K562 (cell line): Measurements from ENCODE around the gene MEGF11. TPM values are rescaled to one million over a fixed set of nuclear protein-coding genes. Genes with fewer than 3 reads are reported as not detected.

Experiments
- CHD4 ChIP-seq: fragments of 200-600 bp; sonication (generic); IDR thresholded peaks from 3 replicates; pipeline ENCODE4 v1.6.1; 2012; ENCODE audit warnings: low read depth, mild to moderate bottlenecking, mixed read lengths, low read length, inconsistent platforms; ENCODE audit not compliant: insufficient read depth, insufficient replicate concordance, poor library complexity, severe bottlenecking
- CTCF ChIP-seq, 3 experiments: IDR thresholded peaks in 2 of 3; conservative IDR thresholded peaks in 1 of 3; 2 replicates each; pipeline ENCODE4 v1.5.1; 2011 to 2012; ENCODE audit warnings: low read length in 3 of 3, mild to moderate bottlenecking in 3 of 3, control low read depth in 2 of 3, improper control_type of control experiment in 1 of 3, inconsistent platforms in 1 of 3, low read depth in 1 of 3, mixed read lengths in 1 of 3, moderate library complexity in 1 of 3; ENCODE audit not compliant: insufficient read depth in 2 of 3
- GTF2E2 ChIP-seq: fragments of 200-800 bp; sonication (Bioruptor generic); IDR thresholded peaks from 2 replicates; pipeline ENCODE4 v1.6.1; 2016; ENCODE audit warnings: missing genetic modification characterization, missing compliant biosample characterization
- L3MBTL2 ChIP-seq: fragments of 450-650 bp; IDR thresholded peaks from 2 replicates; pipeline ENCODE4 v1.6.1; 2016; ENCODE audit warnings: mild to moderate bottlenecking, moderate library complexity
- MAZ ChIP-seq, 2 experiments: fragments of 450-650 bp in 1 of 2; sonication (generic) in 1 of 2; formaldehyde crosslinking; IDR thresholded peaks in 1 of 2; conservative IDR thresholded peaks in 1 of 2; 2 replicates each; pipeline versions ENCODE4 v1.4.0 to v1.5.0; 2020; ENCODE audit warnings: mild to moderate bottlenecking in 1 of 2, missing genetic modification reagents in 1 of 2
- MCM2 ChIP-seq: fragments of 450-650 bp; IDR thresholded peaks from 2 replicates; pipeline ENCODE4 v1.6.1; 2017; ENCODE audit warnings: low read depth, mild to moderate bottlenecking
- PYGO2 ChIP-seq: fragments of 450-650 bp; IDR thresholded peaks from 2 replicates; pipeline ENCODE4 v1.6.1; 2016; ENCODE audit warnings: mild to moderate bottlenecking, missing genetic modification characterization, moderate library complexity, missing compliant biosample characterization
- RBM15 ChIP-seq: fragments of 200-400 bp; formaldehyde crosslinking; IDR thresholded peaks from 2 replicates; pipeline ENCODE4 v1.6.1; 2018; ENCODE audit warnings: mild to moderate bottlenecking, low read length, moderate library complexity; ENCODE audit not compliant: insufficient read depth
- SMAD4 ChIP-seq: fragments of 250-450 bp; sonication (Bioruptor Pico); conservative IDR thresholded peaks from 2 replicates; pipeline ENCODE4 v1.8.0; 2021; ENCODE audit warnings: inconsistent platforms, mild to moderate bottlenecking, moderate library complexity
- SMARCA4 ChIP-seq: fragments of 450-650 bp; IDR thresholded peaks from 2 replicates; pipeline ENCODE4 v1.6.1; 2016
- SRF ChIP-seq, 2 experiments: fragments of 250-450, 450-650 bp in 1 of 2; sonication (Bioruptor Pico) in 1 of 2; sonication (generic) in 1 of 2; formaldehyde crosslinking; IDR thresholded peaks; 2 replicates each; pipeline versions ENCODE4 v1.5.0 to v1.5.1; 2020 to 2022; ENCODE audit warnings: mild to moderate bottlenecking in 1 of 2, missing genetic modification reagents in 1 of 2
- STAT5B ChIP-seq: fragments of 250-450 bp; sonication (Bioruptor Pico); IDR thresholded peaks from 2 replicates; pipeline ENCODE4 v1.8.0; 2021; ENCODE audit warnings: mild to moderate bottlenecking, inconsistent platforms
- YY1 ChIP-seq, 3 experiments: IDR thresholded peaks; 2 replicates each; pipeline ENCODE4 v1.6.1; 2011; ENCODE audit warnings: low read length in 2 of 3, mild to moderate bottlenecking in 2 of 3, moderate library complexity in 2 of 3, borderline replicate concordance in 1 of 3, control low read depth in 1 of 3, low read depth in 1 of 3; ENCODE audit not compliant: insufficient read depth in 3 of 3, insufficient replicate concordance in 2 of 3, control insufficient read depth in 1 of 3, insufficient read length in 1 of 3; ENCODE audit errors: extremely low read depth in 1 of 3
- ZNF717 ChIP-seq: fragments of 250-450 bp; sonication (Bioruptor Pico); IDR thresholded peaks from 2 replicates; pipeline ENCODE4 v1.5.0; 2021
- ZNF766 ChIP-seq: fragments of 200-800 bp; sonication (Bioruptor generic); conservative IDR thresholded peaks from 2 replicates; pipeline ENCODE4 v1.6.1; 2016; ENCODE audit warnings: missing genetic modification characterization, missing compliant biosample characterization
- ZSCAN29 ChIP-seq: fragments of 450-650 bp; IDR thresholded peaks from 2 replicates; pipeline ENCODE4 v1.6.1; 2017
- polyA plus RNA-seq, 8 experiments: library from polyadenylated mRNA; depleted of rRNA in 4 of 8; stranded (reverse) in 5 of 8; unstranded in 3 of 8; fragments of >200 nt; fragmentation: Nextera tagmentation in 2 of 8; fragmentation: Illumina TruSeq in 1 of 8; extraction: Ambion mirVana in 2 of 8; extraction: Trizol in 1 of 8; gene quantifications; 2 replicates each; pipeline versions ENCODE4 v1.2.1 to v1.2.3, GENCODE V29; 2011 to 2014; ENCODE audit warnings: inconsistent platforms in 1 of 8, missing spikeins in 1 of 8
- total RNA-seq, 7 experiments: library from RNA; depleted of rRNA in 6 of 7; stranded (reverse); fragments of >200 nt in 6 of 7; fragmentation: Illumina TruSeq in 2 of 7; extraction: Trizol in 2 of 7; gene quantifications; 2 replicates each; pipeline versions ENCODE4 v1.2.1 to v1.2.3, GENCODE V29; 2011 to 2021; ENCODE audit warnings: low replicate concordance in 1 of 7
- TF ChIP-seq, protein P1 (sequence below): fragments of 250-450 bp; sonication (Bioruptor Pico); IDR thresholded peaks from 2 replicates; pipeline ENCODE4 v1.4.0; 2020; ENCODE audit warnings: mild to moderate bottlenecking
- TF ChIP-seq, protein P2 (sequence below), 2 experiments: fragments of 450-650 bp; IDR thresholded peaks; 2 replicates each; pipeline ENCODE4 v1.6.1; 2016
- TF ChIP-seq, protein P3 (sequence below): sonication (generic); formaldehyde crosslinking; IDR thresholded peaks from 2 replicates; pipeline ENCODE4 v1.4.0; 2020; ENCODE audit warnings: mild to moderate bottlenecking, missing genetic modification reagents

Gene MEGF11
- total and polyA plus RNA-seq, 9 of the 15 experiments (the other 6 are each of a cell fraction or from before 2014, with no cell fraction given) = 0.06 to 0.23 (median 0.20) TPM; not detected in 6

GRCh38 chr15:65869126-65869953 lies 384.2 kb downstream of the MEGF11 start, which contains the start of gene RAB11A (continued):
- TF ChIP-seq, protein P1, sequence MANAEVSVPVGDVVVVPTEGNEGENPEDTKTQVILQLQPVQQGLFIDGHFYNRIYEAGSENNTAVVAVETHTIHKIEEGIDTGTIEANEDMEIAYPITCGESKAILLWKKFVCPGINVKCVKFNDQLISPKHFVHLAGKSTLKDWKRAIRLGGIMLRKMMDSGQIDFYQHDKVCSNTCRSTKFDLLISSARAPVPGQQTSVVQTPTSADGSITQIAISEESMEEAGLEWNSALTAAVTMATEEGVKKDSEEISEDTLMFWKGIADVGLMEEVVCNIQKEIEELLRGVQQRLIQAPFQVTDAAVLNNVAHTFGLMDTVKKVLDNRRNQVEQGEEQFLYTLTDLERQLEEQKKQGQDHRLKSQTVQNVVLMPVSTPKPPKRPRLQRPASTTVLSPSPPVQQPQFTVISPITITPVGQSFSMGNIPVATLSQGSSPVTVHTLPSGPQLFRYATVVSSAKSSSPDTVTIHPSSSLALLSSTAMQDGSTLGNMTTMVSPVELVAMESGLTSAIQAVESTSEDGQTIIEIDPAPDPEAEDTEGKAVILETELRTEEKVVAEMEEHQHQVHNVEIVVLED (CRISPR knock-in tag) = no peak
- TF ChIP-seq YY1 (IDR thresholded peaks at IDR 0.05; ENCODE audit: borderline replicate concordance in 1 of 3, control insufficient read depth in 1 of 3, extremely low read depth in 1 of 3, insufficient read depth in 3 of 3, insufficient read length in 1 of 3, insufficient replicate concordance in 2 of 3, low read depth in 1 of 3, low read length in 2 of 3) (peak in 1 of 3 experiments; percentile 41), MCM2 (no peak), STAT5B (CRISPR knock-in tag) (no peak), SMAD4 (CRISPR knock-in tag) (no peak), ZNF766 (CRISPR knock-in tag) (0 out of 2 replicates have a peak, but pooled peaks have one; percentile 52), ZSCAN29 (no peak), SMARCA4 (0 out of 2 replicates have a peak, but pooled peaks have one; percentile 19), RBM15 (no peak), L3MBTL2 (peak; percentile 96), PYGO2 (tag) (no peak), ZNF717 (CRISPR knock-in tag) (no peak), CHD4 (no peak), SRF (CRISPR knock-in tag; IDR thresholded peaks at IDR 0.05) (peak in 1 of 2 experiments; percentile 96; a peak in 2 of 4 replicates), CTCF (IDR thresholded peaks at IDR 0.05 in 2 of 3, conservative IDR thresholded peaks at IDR 0.05 in 1 of 3; ENCODE audit: insufficient read depth in 2 of 3, low read depth in 1 of 3, low read length in 3 of 3) (peak; percentile 49 to 58 (median 53); a peak in 4 of 6 replicates), MAZ (CRISPR knock-in tag; conservative IDR thresholded peaks at IDR 0.05 in 1 of 2, IDR thresholded peaks at IDR 0.05 in 1 of 2) (peak; percentile 96 to 99), GTF2E2 (peak; percentile 64; the same call in 1 of the 2 replicates)
- TF ChIP-seq, protein P2, sequence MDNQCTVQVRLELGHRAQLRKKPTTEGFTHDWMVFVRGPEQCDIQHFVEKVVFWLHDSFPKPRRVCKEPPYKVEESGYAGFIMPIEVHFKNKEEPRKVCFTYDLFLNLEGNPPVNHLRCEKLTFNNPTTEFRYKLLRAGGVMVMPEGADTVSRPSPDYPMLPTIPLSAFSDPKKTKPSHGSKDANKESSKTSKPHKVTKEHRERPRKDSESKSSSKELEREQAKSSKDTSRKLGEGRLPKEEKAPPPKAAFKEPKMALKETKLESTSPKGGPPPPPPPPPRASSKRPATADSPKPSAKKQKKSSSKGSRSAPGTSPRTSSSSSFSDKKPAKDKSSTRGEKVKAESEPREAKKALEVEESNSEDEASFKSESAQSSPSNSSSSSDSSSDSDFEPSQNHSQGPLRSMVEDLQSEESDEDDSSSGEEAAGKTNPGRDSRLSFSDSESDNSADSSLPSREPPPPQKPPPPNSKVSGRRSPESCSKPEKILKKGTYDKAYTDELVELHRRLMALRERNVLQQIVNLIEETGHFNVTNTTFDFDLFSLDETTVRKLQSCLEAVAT (IDR thresholded peaks at IDR 0.05) = peak; percentile 53 to 71; a peak in 3 of 4 replicates
- TF ChIP-seq, protein P3, sequence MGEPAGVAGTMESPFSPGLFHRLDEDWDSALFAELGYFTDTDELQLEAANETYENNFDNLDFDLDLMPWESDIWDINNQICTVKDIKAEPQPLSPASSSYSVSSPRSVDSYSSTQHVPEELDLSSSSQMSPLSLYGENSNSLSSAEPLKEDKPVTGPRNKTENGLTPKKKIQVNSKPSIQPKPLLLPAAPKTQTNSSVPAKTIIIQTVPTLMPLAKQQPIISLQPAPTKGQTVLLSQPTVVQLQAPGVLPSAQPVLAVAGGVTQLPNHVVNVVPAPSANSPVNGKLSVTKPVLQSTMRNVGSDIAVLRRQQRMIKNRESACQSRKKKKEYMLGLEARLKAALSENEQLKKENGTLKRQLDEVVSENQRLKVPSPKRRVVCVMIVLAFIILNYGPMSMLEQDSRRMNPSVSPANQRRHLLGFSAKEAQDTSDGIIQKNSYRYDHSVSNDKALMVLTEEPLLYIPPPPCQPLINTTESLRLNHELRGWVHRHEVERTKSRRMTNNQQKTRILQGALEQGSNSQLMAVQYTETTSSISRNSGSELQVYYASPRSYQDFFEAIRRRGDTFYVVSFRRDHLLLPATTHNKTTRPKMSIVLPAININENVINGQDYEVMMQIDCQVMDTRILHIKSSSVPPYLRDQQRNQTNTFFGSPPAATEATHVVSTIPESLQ (CRISPR knock-in tag) = peak; percentile 94
